GM18907 (cell line): ENCODE data around the gene NBPF12.
"Not testable (repeated sequence)": the region's sequence is repeated elsewhere in the genome, so short reads cannot be mapped to it uniquely, and the experiment has no call there.

ENCODE experiments used
- ATAC-seq: cut with Tn5 transposase; IDR thresholded peaks from one replicate; pipeline ENCODE4 v1.9.1; 2021; ENCODE audit warnings: mild to moderate bottlenecking, moderate library complexity; ENCODE audit not compliant: unreplicated experiment

NBPF12 gene

GRCh38 chr1:146938242-146938902 is at the start of gene NBPF12:
TSS of gene NBPF12 (plus strand) at chr1:146938324. CDS start at chr1:146960144, 21,820 bp downstream.
- peak; percentile 76 for ATAC-seq

GRCh38 chr1:146891355-146891754 is 46.8 kb upstream of the NBPF12 start:
- ATAC-seq, result not testable (repeated sequence)

GRCh38 chr1:146892331-146892730 is 45.8 kb upstream of the NBPF12 start:
- not testable (repeated sequence) for ATAC-seq

GRCh38 chr1:146907565-146908261 is 30.4 kb upstream of the NBPF12 start:
- not testable (repeated sequence) for ATAC-seq

- not testable (repeated sequence) for ATAC-seq
Observed at GRCh38 chr1:146912975-146913374, 25.1 kb upstream of the NBPF12 start.

GRCh38 chr1:146920811-146921210 is 17.3 kb upstream of the NBPF12 start:
- ATAC-seq, result not testable (repeated sequence)

GRCh38 chr1:146922614-146923013 is 15.5 kb upstream of the NBPF12 start:
- ATAC-seq, result not testable (repeated sequence)

- not testable (repeated sequence) for ATAC-seq
Observed at GRCh38 chr1:146924106-146924505, 14.0 kb upstream of the NBPF12 start.

- ATAC-seq, result not testable (repeated sequence)
Observed at GRCh38 chr1:146926413-146926812, 11.7 kb upstream of the NBPF12 start.

GRCh38 chr1:146930225-146930624 is 7.9 kb upstream of the NBPF12 start:
- not testable (repeated sequence) for ATAC-seq

GRCh38 chr1:146934390-146935223 is 3.5 kb upstream of the NBPF12 start:
- peak; percentile 40 for ATAC-seq

- ATAC-seq, result not testable (repeated sequence)
Observed at GRCh38 chr1:146937462-146937861, 662 bp upstream of the NBPF12 start.

GRCh38 chr1:146938927-146939786 is 1.0 kb downstream of the NBPF12 start:
- peak; percentile 35 for ATAC-seq

GRCh38 chr1:146940293-146940692 is 2.2 kb downstream of the NBPF12 start:
- not testable (repeated sequence) for ATAC-seq

GRCh38 chr1:146943342-146943886 is 5.3 kb downstream of the NBPF12 start:
- ATAC-seq, result not testable (repeated sequence)

- not testable (repeated sequence) for ATAC-seq
Observed at GRCh38 chr1:146948127-146948526, 10.0 kb downstream of the NBPF12 start.

- ATAC-seq, result not testable (repeated sequence)
Observed at GRCh38 chr1:146964340-146964739, 26.2 kb downstream of the NBPF12 start.

GRCh38 chr1:146966351-146966750 is 28.2 kb downstream of the NBPF12 start:
- not testable (repeated sequence) for ATAC-seq

- ATAC-seq, result not testable (repeated sequence)
Observed at GRCh38 chr1:146970656-146971055, 32.5 kb downstream of the NBPF12 start.

GRCh38 chr1:146972681-146973080 is 34.6 kb downstream of the NBPF12 start:
- ATAC-seq, result not testable (repeated sequence)
